H1 (cell line): ENCODE data around the gene ZNF284. TPM values are rescaled to one million over a fixed set of nuclear protein-coding genes. Genes with fewer than 3 reads are reported as not detected.

Experiments used
- CTCF ChIA-PET: fragments of 300-600 bp; sonication (Branson Sonifier 250); formaldehyde crosslinking; loops from one replicate; lab custom pipeline; 2021; ENCODE audit not compliant: partially characterized antibody; lab: Charles Lee
- POLR2A ChIA-PET: fragments of 300-600 bp; sonication (Branson Sonifier 250); formaldehyde crosslinking; loops from one replicate; lab custom pipeline; 2021; ENCODE audit warnings: inconsistent platforms; ENCODE audit not compliant: partially characterized antibody; lab: Charles Lee
- DNase-seq, 2 experiments: peaks; one replicate each; pipeline versions ENCODE4 v3.0.0 to v3.0.0-alpha.2; 2010 to 2022; ENCODE audit warnings: low spot score in 2 of 2, low read depth in 1 of 2, mixed read lengths in 1 of 2
- FAIRE-seq: peaks from 2 replicates; lab custom pipeline; 2011; peaks lifted over from hg19 to GRCh38; lab: Jason Lieb, UNC
- H2AFZ ChIP-seq: 2 replicates; pipeline ENCODE4 v1.8.1; 2012; ENCODE audit warnings: low read length, inconsistent platforms
- H2AK5ac ChIP-seq: 2 replicates; pipeline ENCODE4 v1.6.1; 2013; ENCODE audit warnings: low read depth, low read length
- H2BK120ac ChIP-seq: replicated peaks from 2 replicates; pipeline ENCODE3; 2013; ENCODE audit warnings: low read depth, low read length, inconsistent platforms
- H2BK12ac ChIP-seq: 2 replicates; pipeline ENCODE4 v1.6.1; 2013; ENCODE audit warnings: low read depth, low read length
- H2BK15ac ChIP-seq: 2 replicates; pipeline ENCODE4 v1.6.1; 2013; ENCODE audit warnings: low read length
- H2BK20ac ChIP-seq: 2 replicates; pipeline ENCODE4 v1.6.1; 2013; ENCODE audit warnings: low read length
- H2BK5ac ChIP-seq: 2 replicates; pipeline ENCODE4 v1.6.1; 2013; ENCODE audit warnings: low read depth, low read length
- H3K14ac ChIP-seq: 2 replicates; pipeline ENCODE4 v1.6.1; 2013; ENCODE audit warnings: inconsistent platforms; ENCODE audit not compliant: insufficient read length
- H3K18ac ChIP-seq: 2 replicates; pipeline ENCODE4 v1.6.1; 2013; ENCODE audit warnings: low read length; ENCODE audit errors: extremely low read depth
- H3K23ac ChIP-seq: 2 replicates; pipeline ENCODE4 v1.6.1; 2013; ENCODE audit warnings: inconsistent platforms; ENCODE audit not compliant: insufficient read length
- H3K23me2 ChIP-seq: 2 replicates; pipeline ENCODE4 v1.6.1; 2013; ENCODE audit warnings: low read depth, low read length
- H3K27ac ChIP-seq: 2 replicates; pipeline ENCODE4 v1.6.1; 2011; ENCODE audit warnings: low read depth, low read length, inconsistent platforms
- H3K27me3 ChIP-seq, 4 experiments: replicated peaks in 1 of 4; 1 replicate in 1 of 4; 2 replicates in 3 of 4; pipeline versions ENCODE4 v1.6.1 to v1.8.1; 2011 to 2013; ENCODE audit warnings: low read length in 3 of 4, mild to moderate bottlenecking in 3 of 4, inconsistent platforms in 2 of 4, mixed read lengths in 2 of 4, moderate library complexity in 1 of 4; ENCODE audit not compliant: control insufficient read depth in 3 of 4, insufficient read depth in 3 of 4; ENCODE audit errors: extremely low read depth in 1 of 4
- H3K36me3 ChIP-seq, 4 experiments: 2 replicates each; pipeline versions ENCODE4 v1.6.1 to v1.8.1; 2011 to 2013; ENCODE audit warnings: mild to moderate bottlenecking in 4 of 4, low read length in 3 of 4, moderate library complexity in 2 of 4, control low read depth in 1 of 4, inconsistent platforms in 1 of 4; ENCODE audit not compliant: insufficient read depth in 4 of 4, control insufficient read depth in 2 of 4
- H3K4ac ChIP-seq: replicated peaks from 2 replicates; pipeline ENCODE3; 2013; ENCODE audit warnings: low read length, low read depth, mixed read lengths, inconsistent platforms; ENCODE audit not compliant: insufficient read length
- H3K4me1 ChIP-seq, 4 experiments: replicated peaks in 1 of 4; 1 replicate in 1 of 4; 2 replicates in 3 of 4; pipeline versions ENCODE4 v1.6.1 to v1.8.1; 2011 to 2013; ENCODE audit warnings: low read length in 3 of 4, inconsistent platforms in 2 of 4, mixed read lengths in 1 of 4; ENCODE audit not compliant: insufficient read depth in 4 of 4, control insufficient read depth in 3 of 4
- H3K4me2 ChIP-seq, 2 experiments: 2 replicates each; pipeline versions ENCODE4 v1.6.1 to v1.8.1; 2011 to 2013; ENCODE audit warnings: low read depth in 2 of 2, low read length in 2 of 2, control low read depth in 1 of 2, inconsistent platforms in 1 of 2, mild to moderate bottlenecking in 1 of 2; ENCODE audit not compliant: insufficient read depth in 1 of 2
- H3K4me3 ChIP-seq, 4 experiments: fragments of 200-600, 300-600 bp in 1 of 4; sonication (generic), shearing (Covaris generic), sonication (Bioruptor Twin) in 1 of 4; 2 replicates each; pipeline versions ENCODE4 v1.5.1 to v1.8.1; 2011 to 2016; ENCODE audit warnings: low read length in 4 of 4, low read depth in 3 of 4, control low read depth in 2 of 4, inconsistent platforms in 2 of 4, mild to moderate bottlenecking in 2 of 4, mixed read lengths in 1 of 4, moderate library complexity in 1 of 4; ENCODE audit not compliant: insufficient read depth in 2 of 4; ENCODE audit errors: extremely low read depth in 1 of 4
- H3K56ac ChIP-seq: replicated peaks from 2 replicates; pipeline ENCODE3; 2013; ENCODE audit warnings: low read depth, mild to moderate bottlenecking, mixed read lengths, low read length, inconsistent platforms; ENCODE audit not compliant: insufficient read length
- H3K79me1 ChIP-seq: 2 replicates; pipeline ENCODE4 v1.6.1; 2013; ENCODE audit warnings: low read depth, low read length, control low read depth
- H3K79me2 ChIP-seq, 2 experiments: 2 replicates each; pipeline versions ENCODE4 v1.6.1 to v1.8.1; 2012 to 2013; ENCODE audit warnings: low read length in 2 of 2, mild to moderate bottlenecking in 2 of 2, inconsistent platforms in 1 of 2; ENCODE audit not compliant: insufficient read depth in 2 of 2, control insufficient read depth in 1 of 2
- H3K9ac ChIP-seq, 4 experiments: replicated peaks in 1 of 4; 1 replicate in 1 of 4; 2 replicates in 3 of 4; pipeline versions ENCODE4 v1.6.1 to v1.8.1; 2011 to 2013; ENCODE audit warnings: low read depth in 3 of 4, low read length in 3 of 4, control low read depth in 2 of 4, mild to moderate bottlenecking in 2 of 4, moderate library complexity in 2 of 4, inconsistent platforms in 1 of 4; ENCODE audit errors: extremely low read depth in 1 of 4
- H3K9me3 ChIP-seq, 2 experiments: 2 replicates each; pipeline versions ENCODE4 v1.6.1 to v1.8.1; 2012 to 2013; ENCODE audit warnings: mild to moderate bottlenecking in 2 of 2, moderate library complexity in 2 of 2, control low read depth in 1 of 2, inconsistent platforms in 1 of 2, low read depth in 1 of 2, low read length in 1 of 2, mixed read lengths in 1 of 2; ENCODE audit not compliant: insufficient read depth in 2 of 2
- H4K20me1 ChIP-seq, 2 experiments: replicated peaks in 1 of 2; 2 replicates each; pipeline versions ENCODE3 to v1.8.1; 2011 to 2013; ENCODE audit warnings: inconsistent platforms in 2 of 2, low read length in 2 of 2, mild to moderate bottlenecking in 1 of 2; ENCODE audit not compliant: insufficient read depth in 2 of 2, control insufficient read depth in 1 of 2
- H4K5ac ChIP-seq: 2 replicates; pipeline ENCODE4 v1.6.1; 2013; ENCODE audit warnings: low read length, low read depth, mixed read lengths, inconsistent platforms; ENCODE audit not compliant: insufficient read length
- H4K8ac ChIP-seq: 2 replicates; pipeline ENCODE4 v1.8.0; 2013; ENCODE audit warnings: mild to moderate bottlenecking, moderate library complexity, low read length, inconsistent platforms; ENCODE audit not compliant: insufficient read depth; ENCODE audit errors: extremely low read depth
- H4K91ac ChIP-seq: replicated peaks from 2 replicates; pipeline ENCODE3; 2013; ENCODE audit warnings: low read length, mixed read lengths, inconsistent platforms; ENCODE audit not compliant: insufficient read length
- CEBPB ChIP-seq: IDR thresholded peaks from 2 replicates; pipeline ENCODE4 v1.6.1; 2012; ENCODE audit warnings: low read depth, low read length
- CHD1 ChIP-seq: IDR thresholded peaks from 2 replicates; pipeline ENCODE4 v1.6.1; 2012; ENCODE audit warnings: low read depth, low read length, improper control_type of control experiment
- CHD2 ChIP-seq: IDR thresholded peaks from 2 replicates; pipeline ENCODE4 v1.6.1; 2012; ENCODE audit warnings: low read length, improper control_type of control experiment
- EP300 ChIP-seq, 2 experiments: IDR thresholded peaks; 1 replicate in 1 of 2; 2 replicates in 1 of 2; pipeline ENCODE4 v1.6.1; 2011 to 2012; ENCODE audit warnings: low read depth in 2 of 2, low read length in 2 of 2, mild to moderate bottlenecking in 2 of 2, borderline replicate concordance in 1 of 2, inconsistent platforms in 1 of 2, moderate library complexity in 1 of 2
- JUND ChIP-seq: IDR thresholded peaks from 2 replicates; pipeline ENCODE4 v1.6.1; 2011; ENCODE audit warnings: mild to moderate bottlenecking, improper control_type of control experiment, low read length
- NANOG ChIP-seq: IDR thresholded peaks from 2 replicates; pipeline ENCODE4 v1.6.1; 2011; ENCODE audit warnings: low read length, low read depth, mild to moderate bottlenecking, inconsistent platforms; ENCODE audit not compliant: insufficient read depth, poor library complexity, severe bottlenecking
- NRF1 ChIP-seq: IDR thresholded peaks from 2 replicates; pipeline ENCODE4 v1.6.1; 2011; ENCODE audit warnings: mild to moderate bottlenecking, low read depth, low read length, improper control_type of control experiment
- SIN3A ChIP-seq, 2 experiments: IDR thresholded peaks in 1 of 2; conservative IDR thresholded peaks in 1 of 2; 2 replicates each; pipeline ENCODE4 v1.6.1; 2011 to 2012; ENCODE audit warnings: low read length in 2 of 2, improper control_type of control experiment in 1 of 2, low read depth in 1 of 2, mild to moderate bottlenecking in 1 of 2
- SIX5 ChIP-seq: IDR thresholded peaks from 2 replicates; pipeline ENCODE4 v1.6.1; 2011; ENCODE audit warnings: mild to moderate bottlenecking, low read depth, low read length
- SP4 ChIP-seq: IDR thresholded peaks from 2 replicates; pipeline ENCODE4 v1.6.1; 2012; ENCODE audit warnings: low read length, inconsistent platforms
- WGBS, 2 experiments: shearing (Covaris generic) in 1 of 2; methylation state at CpG; one replicate each; pipeline versions ENCODE4 v1.1.6 to v1.1.7; 2013 to 2015; ENCODE audit warnings: low lambda C conversion rate in 2 of 2, mixed read lengths in 2 of 2, inconsistent platforms in 1 of 2, low coverage in 1 of 2, missing lambda C conversion rate in 1 of 2; ENCODE audit not compliant: insufficient replicate concordance in 2 of 2, insufficient coverage in 1 of 2, insufficient read length in 1 of 2; ENCODE audit errors: extremely low coverage in 1 of 2, missing lambda C conversion rate in 1 of 2; 5-methylcytosine and 5-hydroxymethylcytosine counted together
- polyA plus RNA-seq, 7 experiments: library from polyadenylated mRNA; depleted of rRNA in 3 of 7; stranded (reverse) in 5 of 7; unstranded in 2 of 7; fragments of >200 nt in 5 of 7; fragments of 200-250 nt in 2 of 7; gene quantifications; 1 replicate in 5 of 7; 2 replicates in 1 of 7; 4 replicates in 1 of 7; pipeline versions ENCODE4 v1.2.1 to v1.2.3, GENCODE V29; 2011 to 2013; ENCODE audit warnings: missing spikeins in 2 of 7, mixed read lengths in 2 of 7
- total RNA-seq: library from RNA; stranded (reverse); fragmentation: NEBNext Ultra II Directional; extraction: Animal tissue kit (Norgen Biotek cat#: 25700); gene quantifications from 2 replicates; pipeline ENCODE4 v1.2.1, GENCODE V29; 2021
- TF ChIP-seq, protein P1 (sequence below): IDR thresholded peaks from 2 replicates; pipeline ENCODE4 v1.6.1; 2012; ENCODE audit warnings: inconsistent platforms
- TF ChIP-seq, protein P2 (sequence below): IDR thresholded peaks from 2 replicates; pipeline ENCODE4 v1.6.1; 2012; ENCODE audit warnings: inconsistent platforms

Gene ZNF284
- total and polyA plus RNA-seq, 2 of the 8 experiments (the other 6 are each of a cell fraction or from before 2014, with no cell fraction given), result 1.1 to 3.4 TPM

DNA sequence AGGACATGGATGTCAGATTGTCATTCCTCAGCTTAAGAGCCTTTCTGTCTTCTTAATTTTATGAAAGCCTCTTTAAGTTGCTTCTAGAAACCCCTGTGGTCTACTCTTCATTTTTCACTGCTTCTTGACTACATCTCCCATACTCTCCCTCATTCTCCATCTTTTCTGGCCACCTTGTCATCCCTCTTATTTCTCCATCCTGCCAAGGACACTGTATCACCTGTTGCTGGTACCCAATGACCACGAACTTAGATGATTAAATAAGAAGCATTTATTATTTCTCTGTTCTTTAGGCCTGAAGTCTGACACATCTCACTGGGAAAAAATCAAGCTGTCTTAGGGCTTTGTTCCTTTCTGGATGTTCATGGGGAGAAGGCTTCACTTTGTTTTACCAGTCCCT is 10.9 kb upstream of the ZNF284 start:
- no peak overlapping the region for H2AK5ac ChIP-seq
- H2BK15ac ChIP-seq, result no peak overlapping the region
- CTCF ChIA-PET, result interaction anchor here (0.6 kb wide), 1 partner anchor 79 kb away, joined by 4 read pairs; no protein-coding TSS in a partner anchor
- H3K18ac ChIP-seq, result no peak overlapping the region
- H3K36me3 ChIP-seq, result peaks cover 2 to 50% (median 31%) of the 10 kb centered on the region in 4 experiments; a peak in 6 of 8 replicates
- no peak overlapping the region for H3K14ac ChIP-seq
- H3K27me3 ChIP-seq, result no peaks in the 10 kb centered on the region
- H3K56ac ChIP-seq, result no peak overlapping the region
- no peaks in the 10 kb centered on the region for H4K20me1 ChIP-seq
- H4K91ac ChIP-seq, result no peak overlapping the region
- FAIRE-seq (no peak), DNase-seq (no peak)
- H3K4me1 ChIP-seq, result no peaks in the 10 kb centered on the region
- H3K4ac ChIP-seq, result no peak overlapping the region
- H2AFZ ChIP-seq, result no peak overlapping the region
- H2BK120ac ChIP-seq, result no peak overlapping the region
- no peak overlapping the region for H2BK12ac ChIP-seq
- no peak overlapping the region for H2BK20ac ChIP-seq
- POLR2A ChIA-PET, result interaction anchor here (1.5 kb wide), 1 partner anchor 9 kb away, joined by 3 read pairs; no protein-coding TSS in a partner anchor
- no peaks in the 10 kb centered on the region for H3K79me2 ChIP-seq
- H3K4me2 ChIP-seq, result no peak overlapping the region
- 84% methylated on average over 1 of the region's 1 CpG; no CpG with 5 or more reads in 1 of the 2 experiments for WGBS, 2 experiments
- H3K23me2 ChIP-seq, result no peaks in the 10 kb centered on the region
- H4K8ac ChIP-seq, result no peak overlapping the region
- H3K79me1 ChIP-seq, result no peaks in the 10 kb centered on the region
- H3K9ac ChIP-seq, result no peak overlapping the region
- no peak overlapping the region for H4K5ac ChIP-seq
- H2BK5ac ChIP-seq, result no peak overlapping the region
- H3K27ac ChIP-seq, result no peak overlapping the region
- H3K4me3 ChIP-seq, result no peak overlapping the region
- no peak for TF ChIP-seq SIN3A (conservative IDR thresholded peaks at IDR 0.05 in 1 of 2, IDR thresholded peaks at IDR 0.05 in 1 of 2; ENCODE audit: low read depth in 1 of 2, low read length in 2 of 2)
- TF ChIP-seq NANOG, result no peak
- TF ChIP-seq, protein P1, sequence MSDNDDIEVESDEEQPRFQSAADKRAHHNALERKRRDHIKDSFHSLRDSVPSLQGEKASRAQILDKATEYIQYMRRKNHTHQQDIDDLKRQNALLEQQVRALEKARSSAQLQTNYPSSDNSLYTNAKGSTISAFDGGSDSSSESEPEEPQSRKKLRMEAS, result no peak
- TF ChIP-seq CEBPB, result no peak
- TF ChIP-seq SP4, result no peak
- no peak for TF ChIP-seq SIX5
- no peak for TF ChIP-seq CHD1
- no peak for TF ChIP-seq JUND
- no peak for TF ChIP-seq NRF1
- TF ChIP-seq, protein P2, sequence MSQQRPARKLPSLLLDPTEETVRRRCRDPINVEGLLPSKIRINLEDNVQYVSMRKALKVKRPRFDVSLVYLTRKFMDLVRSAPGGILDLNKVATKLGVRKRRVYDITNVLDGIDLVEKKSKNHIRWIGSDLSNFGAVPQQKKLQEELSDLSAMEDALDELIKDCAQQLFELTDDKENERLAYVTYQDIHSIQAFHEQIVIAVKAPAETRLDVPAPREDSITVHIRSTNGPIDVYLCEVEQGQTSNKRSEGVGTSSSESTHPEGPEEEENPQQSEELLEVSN, result no peak
- TF ChIP-seq EP300 (IDR thresholded peaks at IDR 0.05; ENCODE audit: borderline replicate concordance in 1 of 2, low read depth in 2 of 2, low read length in 2 of 2), result no peak
- no peak for TF ChIP-seq CHD2
- H3K9me3 ChIP-seq, result peaks cover 10 to 15% of the 10 kb centered on the region in 2 experiments
- no peak overlapping the region for H3K23ac ChIP-seq
